Loucy (cell line): Measurements from ENCODE around the gene NXN.

ENCODE experiments used
- EZH2phosphoT487 ChIP-seq: fragments of 200-600 bp; IDR thresholded peaks from 2 replicates; pipeline ENCODE4 v1.6.1; 2018; ENCODE audit warnings: antibody characterized with exemption, mild to moderate bottlenecking, moderate library complexity, borderline replicate concordance
- TF ChIP-seq, protein P1 (sequence below): fragments of 200-600 bp; sonication (generic); conservative IDR thresholded peaks from 2 replicates; pipeline ENCODE4 v1.5.1; 2014; ENCODE audit warnings: mild to moderate bottlenecking, antibody characterized with exemption, low read length

DNA sequence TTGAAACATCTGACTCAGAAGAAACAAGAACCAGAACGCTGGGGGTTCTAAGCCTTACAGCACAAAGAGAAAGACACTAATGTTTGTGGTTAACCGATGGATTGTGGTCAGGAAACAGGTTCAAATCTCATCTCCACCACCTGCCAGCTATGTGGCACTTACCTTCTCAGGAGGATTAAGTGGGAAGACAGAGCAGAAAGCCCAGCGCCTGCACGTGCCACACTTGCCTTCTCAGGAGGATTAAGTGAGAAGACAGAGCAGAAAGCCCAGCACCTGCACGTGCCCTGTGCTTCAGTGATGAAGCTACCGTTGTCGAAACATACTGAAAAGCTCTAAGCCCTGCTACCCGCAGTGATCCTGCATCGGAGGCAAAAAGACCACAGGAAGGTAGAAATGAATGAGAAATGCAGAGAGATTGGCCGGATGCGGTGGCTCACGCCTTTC, 90.6 kb downstream of the NXN start:
- TF ChIP-seq, protein P1, sequence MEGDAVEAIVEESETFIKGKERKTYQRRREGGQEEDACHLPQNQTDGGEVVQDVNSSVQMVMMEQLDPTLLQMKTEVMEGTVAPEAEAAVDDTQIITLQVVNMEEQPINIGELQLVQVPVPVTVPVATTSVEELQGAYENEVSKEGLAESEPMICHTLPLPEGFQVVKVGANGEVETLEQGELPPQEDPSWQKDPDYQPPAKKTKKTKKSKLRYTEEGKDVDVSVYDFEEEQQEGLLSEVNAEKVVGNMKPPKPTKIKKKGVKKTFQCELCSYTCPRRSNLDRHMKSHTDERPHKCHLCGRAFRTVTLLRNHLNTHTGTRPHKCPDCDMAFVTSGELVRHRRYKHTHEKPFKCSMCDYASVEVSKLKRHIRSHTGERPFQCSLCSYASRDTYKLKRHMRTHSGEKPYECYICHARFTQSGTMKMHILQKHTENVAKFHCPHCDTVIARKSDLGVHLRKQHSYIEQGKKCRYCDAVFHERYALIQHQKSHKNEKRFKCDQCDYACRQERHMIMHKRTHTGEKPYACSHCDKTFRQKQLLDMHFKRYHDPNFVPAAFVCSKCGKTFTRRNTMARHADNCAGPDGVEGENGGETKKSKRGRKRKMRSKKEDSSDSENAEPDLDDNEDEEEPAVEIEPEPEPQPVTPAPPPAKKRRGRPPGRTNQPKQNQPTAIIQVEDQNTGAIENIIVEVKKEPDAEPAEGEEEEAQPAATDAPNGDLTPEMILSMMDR = no peak
- no peak for TF ChIP-seq EZH2phosphoT487
